AG09309 (cell line): ENCODE results near the gene CDK3.
"Not testable (repeated sequence)": the region's sequence is repeated elsewhere in the genome, so short reads cannot be mapped to it uniquely, and the experiment has no call there.

ENCODE experiments used
- DNase-seq: peaks from one replicate; pipeline ENCODE4 v3.0.0-alpha.2; 2010; ENCODE audit warnings: low read depth
- H3K4me3 ChIP-seq: 2 replicates; pipeline ENCODE4 v1.5.1; 2011; ENCODE audit warnings: mild to moderate bottlenecking, low read depth, low read length, moderate library complexity; ENCODE audit not compliant: control insufficient read depth
- CTCF ChIP-seq: IDR thresholded peaks from 2 replicates; pipeline ENCODE4 v1.5.1; 2011; ENCODE audit warnings: mild to moderate bottlenecking, low read depth, low read length, inconsistent platforms; ENCODE audit not compliant: insufficient read depth, control insufficient read depth; ENCODE audit errors: missing control alignments

CDK3 gene

GRCh38 chr17:76038050-76038449, 37.4 kb downstream of the CDK3 start:
- TF ChIP-seq CTCF, result no peak
- DNase-seq, result no peak
- H3K4me3 ChIP-seq, result no peak overlapping the region

- DNase-seq, result no peak
- no peak for TF ChIP-seq CTCF
- H3K4me3 ChIP-seq, result no peak overlapping the region
Observed at GRCh38 chr17:76039121-76039520, 38.5 kb downstream of the CDK3 start.

- DNase-seq, result no peak
Observed at GRCh38 chr17:76040376-76040775, 39.7 kb downstream of the CDK3 start.

GRCh38 chr17:76042868-76043267, 42.2 kb downstream of the CDK3 start:
- not testable (repeated sequence) for H3K4me3 ChIP-seq, DNase-seq

More at GRCh38 chr17:76040376-76040775, 39.7 kb downstream of the CDK3 start:
- no peak for TF ChIP-seq CTCF
- no peak overlapping the region for H3K4me3 ChIP-seq

GRCh38 chr17:76044475-76045007, 43.9 kb downstream of the CDK3 start:
- DNase-seq, result not testable (repeated sequence)

GRCh38 chr17:76046064-76046463, 45.4 kb downstream of the CDK3 start:
- TF ChIP-seq CTCF, result no peak
- no peak for DNase-seq
- no peak overlapping the region for H3K4me3 ChIP-seq

More at GRCh38 chr17:76044475-76045007, 43.9 kb downstream of the CDK3 start:
- H3K4me3 ChIP-seq, result not testable (repeated sequence)

GRCh38 chr17:76048025-76048605, 47.5 kb downstream of the CDK3 start:
- H3K4me3 ChIP-seq, result no peak overlapping the region
- DNase-seq, result no peak
- no peak for TF ChIP-seq CTCF

- DNase-seq, result no peak
- H3K4me3 ChIP-seq, result no peak overlapping the region
- no peak for TF ChIP-seq CTCF
Observed at GRCh38 chr17:76048711-76049110, 48.1 kb downstream of the CDK3 start.
